H9 (cell line): ENCODE measurements around the gene KTN1. TPM values are rescaled to one million over a fixed set of nuclear protein-coding genes. Genes with fewer than 3 reads are reported as not detected.

ENCODE experiments used
- DNase-seq: peaks from one replicate; pipeline ENCODE4 v3.0.0-alpha.2; 2017
- H2AFZ ChIP-seq: one replicate; pipeline ENCODE4 v1.6.1; 2013; ENCODE audit warnings: mild to moderate bottlenecking, low read length, control low read depth, moderate library complexity
- H2AK5ac ChIP-seq: 2 replicates; pipeline ENCODE4 v1.6.1; 2013; ENCODE audit warnings: low read length, control low read depth, mixed read lengths; ENCODE audit not compliant: insufficient read length
- H2BK120ac ChIP-seq: one replicate; pipeline ENCODE4 v1.6.1; 2013; ENCODE audit warnings: low read depth, mild to moderate bottlenecking, low read length, control low read depth, inconsistent platforms; ENCODE audit not compliant: poor library complexity, severe bottlenecking
- H2BK12ac ChIP-seq: 2 replicates; pipeline ENCODE4 v1.6.1; 2013; ENCODE audit warnings: low read length, control low read depth, mixed read lengths, low read depth; ENCODE audit not compliant: insufficient read length
- H2BK15ac ChIP-seq: 2 replicates; pipeline ENCODE4 v1.6.1; 2013; ENCODE audit warnings: low read depth, low read length, control low read depth
- H2BK20ac ChIP-seq: one replicate; pipeline ENCODE4 v1.6.1; 2013; ENCODE audit warnings: low read depth, mild to moderate bottlenecking, low read length, control low read depth, inconsistent platforms; ENCODE audit not compliant: poor library complexity, severe bottlenecking
- H2BK5ac ChIP-seq: 2 replicates; pipeline ENCODE4 v1.6.1; 2013; ENCODE audit warnings: low read length, control low read depth, mixed read lengths; ENCODE audit not compliant: insufficient read length
- H3K14ac ChIP-seq: 2 replicates; pipeline ENCODE4 v1.6.1; 2013; ENCODE audit warnings: low read length, control low read depth; ENCODE audit not compliant: insufficient read depth
- H3K18ac ChIP-seq: 2 replicates; pipeline ENCODE4 v1.6.1; 2013; ENCODE audit warnings: low read depth, mild to moderate bottlenecking, mixed read lengths, low read length, control low read depth; ENCODE audit not compliant: insufficient read length
- H3K23ac ChIP-seq: 2 replicates; pipeline ENCODE4 v1.6.1; 2013; ENCODE audit warnings: low read length, control low read depth, mixed read lengths, low read depth; ENCODE audit not compliant: insufficient read length
- H3K23me2 ChIP-seq: 2 replicates; pipeline ENCODE4 v1.6.1; 2013; ENCODE audit warnings: low read depth, mild to moderate bottlenecking, mixed read lengths, low read length, control low read depth; ENCODE audit not compliant: insufficient read length, poor library complexity, severe bottlenecking
- H3K27ac ChIP-seq: 2 replicates; pipeline ENCODE4 v1.5.1; 2013; ENCODE audit warnings: low read length, control low read depth, mixed read lengths, low read depth; ENCODE audit not compliant: insufficient read length
- H3K27me3 ChIP-seq: 2 replicates; pipeline ENCODE4 v1.6.1; 2013; ENCODE audit warnings: low read length, control low read depth, inconsistent platforms; ENCODE audit not compliant: insufficient read depth
- H3K4ac ChIP-seq: 2 replicates; pipeline ENCODE4 v1.6.1; 2013; ENCODE audit warnings: low read depth, mild to moderate bottlenecking, control low read depth, inconsistent platforms, low read length, moderate library complexity
- H3K4me1 ChIP-seq: 2 replicates; pipeline ENCODE4 v1.6.1; 2013; ENCODE audit warnings: low read length, control low read depth, inconsistent platforms; ENCODE audit not compliant: insufficient read depth
- H3K4me2 ChIP-seq: 2 replicates; pipeline ENCODE4 v1.6.1; 2013; ENCODE audit warnings: low read length, control low read depth, mixed read lengths; ENCODE audit not compliant: insufficient read length, insufficient read depth
- H3K56ac ChIP-seq: 2 replicates; pipeline ENCODE4 v1.6.1; 2013; ENCODE audit warnings: low read depth, mild to moderate bottlenecking, mixed read lengths, low read length, control low read depth; ENCODE audit not compliant: insufficient read length
- H3K79me1 ChIP-seq: 2 replicates; pipeline ENCODE4 v1.6.1; 2013; ENCODE audit warnings: low read depth, mild to moderate bottlenecking, moderate library complexity, low read length, control low read depth, inconsistent platforms; ENCODE audit not compliant: insufficient read depth, poor library complexity, severe bottlenecking
- H3K79me2 ChIP-seq: 2 replicates; pipeline ENCODE4 v1.6.1; 2013; ENCODE audit warnings: low read length, control low read depth, inconsistent platforms; ENCODE audit not compliant: insufficient read depth
- H3K9ac ChIP-seq: 2 replicates; pipeline ENCODE4 v1.6.1; 2013; ENCODE audit warnings: low read length, control low read depth, mixed read lengths; ENCODE audit not compliant: insufficient read length; ENCODE audit errors: extremely low read depth
- H3K9me3 ChIP-seq: one replicate; pipeline ENCODE4 v1.6.1; 2013; ENCODE audit warnings: low read depth, low read length, inconsistent platforms; ENCODE audit not compliant: control insufficient read depth
- H3T11ph ChIP-seq: one replicate; pipeline ENCODE4 v1.6.1; 2013; ENCODE audit warnings: mild to moderate bottlenecking, low read length, control low read depth, inconsistent platforms
- H4K20me1 ChIP-seq: one replicate; pipeline ENCODE4 v1.6.1; 2013; ENCODE audit not compliant: control insufficient read depth, insufficient read length, insufficient read depth
- H4K5ac ChIP-seq: 2 replicates; pipeline ENCODE4 v1.6.1; 2013; ENCODE audit warnings: low read depth, mild to moderate bottlenecking, mixed read lengths, low read length, control low read depth; ENCODE audit not compliant: insufficient read length
- H4K8ac ChIP-seq: replicated peaks from 2 replicates; pipeline ENCODE4 v1.6.1; 2013; ENCODE audit warnings: low read length, control low read depth, mixed read lengths, low read depth; ENCODE audit not compliant: insufficient read length
- H4K91ac ChIP-seq: 2 replicates; pipeline ENCODE4 v1.6.1; 2013; ENCODE audit warnings: low read depth, mild to moderate bottlenecking, moderate library complexity, mixed read lengths, low read length, control low read depth; ENCODE audit not compliant: insufficient read length
- H3K27ac Mint-ChIP-seq, 3 experiments: 2 replicates in 2 of 3; 3 replicates in 1 of 3; pipeline ENCODE4 v1.8.0; 2020 to 2021; ENCODE audit warnings: mixed read lengths in 3 of 3, mild to moderate bottlenecking in 1 of 3, moderate library complexity in 1 of 3
- H3K27me3 Mint-ChIP-seq: 2 replicates; pipeline ENCODE4 v1.8.0; 2021; ENCODE audit warnings: low read depth, mild to moderate bottlenecking, moderate library complexity, mixed read lengths
- H3K36me3 Mint-ChIP-seq, 3 experiments: 2 replicates in 2 of 3; 3 replicates in 1 of 3; pipeline ENCODE4 v1.8.0; 2020 to 2021; ENCODE audit warnings: low read depth in 3 of 3, mixed read lengths in 3 of 3; ENCODE audit not compliant: insufficient read depth in 1 of 3
- H3K4me1 Mint-ChIP-seq, 2 experiments: 2 replicates each; pipeline ENCODE4 v1.8.0; 2020; ENCODE audit warnings: mixed read lengths in 2 of 2
- H3K4me3 Mint-ChIP-seq, 2 experiments: 2 replicates in 1 of 2; 3 replicates in 1 of 2; pipeline ENCODE4 v1.8.0; 2020 to 2021; ENCODE audit warnings: mild to moderate bottlenecking in 2 of 2, mixed read lengths in 2 of 2, moderate library complexity in 1 of 2
- H3K9me3 Mint-ChIP-seq, 2 experiments: 2 replicates in 1 of 2; 3 replicates in 1 of 2; pipeline ENCODE4 v1.8.0; 2020; ENCODE audit warnings: mild to moderate bottlenecking in 2 of 2, mixed read lengths in 2 of 2, moderate library complexity in 1 of 2
- CTCF ChIP-seq: fragments of 200-600 bp; sonication (generic); conservative IDR thresholded peaks from 3 replicates; pipeline ENCODE4 v1.8.0; 2021; ENCODE audit warnings: antibody characterized with exemption, mild to moderate bottlenecking
- total RNA-seq: library from RNA; stranded (reverse); gene quantifications from 2 replicates; pipeline ENCODE4 v1.2.1, GENCODE V29; 2021

KTN1 gene
- total RNA-seq, 1 experiment from 2014 or later: 128 TPM

- no peak overlapping the region for H3K9ac ChIP-seq
- H3K27me3 ChIP-seq: no peaks in the 10 kb centered on the region
- no peak overlapping the region for H4K8ac ChIP-seq
- H3K56ac ChIP-seq: no peak overlapping the region
- no peak overlapping the region for H3T11ph ChIP-seq
- no peak overlapping the region for H2AFZ ChIP-seq
- no peak overlapping the region for H2BK12ac ChIP-seq
- no peak overlapping the region for H2BK20ac ChIP-seq
- Mint-ChIP-seq H3K4me3 (no peak overlapping the region), H3K4me1 (no peaks in the 10 kb centered on the region), H3K36me3 (peaks cover 2 to 8% (median 7%) of the 10 kb centered on the region in 3 experiments; a peak in 3 of 7 replicates), H3K27me3 (no peaks in the 10 kb centered on the region), H3K9me3 (peaks cover 6 to 8% of the 10 kb centered on the region in 2 experiments), H3K27ac (no peak overlapping the region)
- H4K5ac ChIP-seq: no peak overlapping the region
- H3K4ac ChIP-seq: no peak overlapping the region
- no peak overlapping the region for H3K4me2 ChIP-seq
- no peaks in the 10 kb centered on the region for H3K4me1 ChIP-seq
- no peak overlapping the region for H4K91ac ChIP-seq
- H3K23ac ChIP-seq: no peak overlapping the region
- DNase-seq: no peak
- H3K14ac ChIP-seq: no peak overlapping the region
- no peak overlapping the region for H3K18ac ChIP-seq
- H2AK5ac ChIP-seq: no peak overlapping the region
- H4K20me1 ChIP-seq: no peaks in the 10 kb centered on the region
- H3K79me1 ChIP-seq: no peaks in the 10 kb centered on the region
- no peak overlapping the region for H2BK5ac ChIP-seq
- no peaks in the 10 kb centered on the region for H3K9me3 ChIP-seq
- no peaks in the 10 kb centered on the region for H3K79me2 ChIP-seq
- H2BK120ac ChIP-seq: no peak overlapping the region
- no peak for TF ChIP-seq CTCF
- H3K27ac ChIP-seq: no peak overlapping the region
- H3K23me2 ChIP-seq: no peaks in the 10 kb centered on the region
- H2BK15ac ChIP-seq: no peak overlapping the region
Observed at GRCh38 chr14:55537782-55538181, 42.2 kb upstream of the KTN1 start.
